ENCODE measurements around the gene PABPN1. TPM values are rescaled to one million over a fixed set of nuclear protein-coding genes. Genes with fewer than 3 reads are reported as not detected.

Gene PABPN1
- total and polyA plus RNA-seq, 9 of the 15 experiments (the other 6 are each of a cell fraction or from before 2014, with no cell fraction given): 32.6 to 388 (median 178) TPM

GRCh38 chr14:23294734-23295561, 26.3 kb upstream of the PABPN1 start (continued):
- TF ChIP-seq, protein P1, sequence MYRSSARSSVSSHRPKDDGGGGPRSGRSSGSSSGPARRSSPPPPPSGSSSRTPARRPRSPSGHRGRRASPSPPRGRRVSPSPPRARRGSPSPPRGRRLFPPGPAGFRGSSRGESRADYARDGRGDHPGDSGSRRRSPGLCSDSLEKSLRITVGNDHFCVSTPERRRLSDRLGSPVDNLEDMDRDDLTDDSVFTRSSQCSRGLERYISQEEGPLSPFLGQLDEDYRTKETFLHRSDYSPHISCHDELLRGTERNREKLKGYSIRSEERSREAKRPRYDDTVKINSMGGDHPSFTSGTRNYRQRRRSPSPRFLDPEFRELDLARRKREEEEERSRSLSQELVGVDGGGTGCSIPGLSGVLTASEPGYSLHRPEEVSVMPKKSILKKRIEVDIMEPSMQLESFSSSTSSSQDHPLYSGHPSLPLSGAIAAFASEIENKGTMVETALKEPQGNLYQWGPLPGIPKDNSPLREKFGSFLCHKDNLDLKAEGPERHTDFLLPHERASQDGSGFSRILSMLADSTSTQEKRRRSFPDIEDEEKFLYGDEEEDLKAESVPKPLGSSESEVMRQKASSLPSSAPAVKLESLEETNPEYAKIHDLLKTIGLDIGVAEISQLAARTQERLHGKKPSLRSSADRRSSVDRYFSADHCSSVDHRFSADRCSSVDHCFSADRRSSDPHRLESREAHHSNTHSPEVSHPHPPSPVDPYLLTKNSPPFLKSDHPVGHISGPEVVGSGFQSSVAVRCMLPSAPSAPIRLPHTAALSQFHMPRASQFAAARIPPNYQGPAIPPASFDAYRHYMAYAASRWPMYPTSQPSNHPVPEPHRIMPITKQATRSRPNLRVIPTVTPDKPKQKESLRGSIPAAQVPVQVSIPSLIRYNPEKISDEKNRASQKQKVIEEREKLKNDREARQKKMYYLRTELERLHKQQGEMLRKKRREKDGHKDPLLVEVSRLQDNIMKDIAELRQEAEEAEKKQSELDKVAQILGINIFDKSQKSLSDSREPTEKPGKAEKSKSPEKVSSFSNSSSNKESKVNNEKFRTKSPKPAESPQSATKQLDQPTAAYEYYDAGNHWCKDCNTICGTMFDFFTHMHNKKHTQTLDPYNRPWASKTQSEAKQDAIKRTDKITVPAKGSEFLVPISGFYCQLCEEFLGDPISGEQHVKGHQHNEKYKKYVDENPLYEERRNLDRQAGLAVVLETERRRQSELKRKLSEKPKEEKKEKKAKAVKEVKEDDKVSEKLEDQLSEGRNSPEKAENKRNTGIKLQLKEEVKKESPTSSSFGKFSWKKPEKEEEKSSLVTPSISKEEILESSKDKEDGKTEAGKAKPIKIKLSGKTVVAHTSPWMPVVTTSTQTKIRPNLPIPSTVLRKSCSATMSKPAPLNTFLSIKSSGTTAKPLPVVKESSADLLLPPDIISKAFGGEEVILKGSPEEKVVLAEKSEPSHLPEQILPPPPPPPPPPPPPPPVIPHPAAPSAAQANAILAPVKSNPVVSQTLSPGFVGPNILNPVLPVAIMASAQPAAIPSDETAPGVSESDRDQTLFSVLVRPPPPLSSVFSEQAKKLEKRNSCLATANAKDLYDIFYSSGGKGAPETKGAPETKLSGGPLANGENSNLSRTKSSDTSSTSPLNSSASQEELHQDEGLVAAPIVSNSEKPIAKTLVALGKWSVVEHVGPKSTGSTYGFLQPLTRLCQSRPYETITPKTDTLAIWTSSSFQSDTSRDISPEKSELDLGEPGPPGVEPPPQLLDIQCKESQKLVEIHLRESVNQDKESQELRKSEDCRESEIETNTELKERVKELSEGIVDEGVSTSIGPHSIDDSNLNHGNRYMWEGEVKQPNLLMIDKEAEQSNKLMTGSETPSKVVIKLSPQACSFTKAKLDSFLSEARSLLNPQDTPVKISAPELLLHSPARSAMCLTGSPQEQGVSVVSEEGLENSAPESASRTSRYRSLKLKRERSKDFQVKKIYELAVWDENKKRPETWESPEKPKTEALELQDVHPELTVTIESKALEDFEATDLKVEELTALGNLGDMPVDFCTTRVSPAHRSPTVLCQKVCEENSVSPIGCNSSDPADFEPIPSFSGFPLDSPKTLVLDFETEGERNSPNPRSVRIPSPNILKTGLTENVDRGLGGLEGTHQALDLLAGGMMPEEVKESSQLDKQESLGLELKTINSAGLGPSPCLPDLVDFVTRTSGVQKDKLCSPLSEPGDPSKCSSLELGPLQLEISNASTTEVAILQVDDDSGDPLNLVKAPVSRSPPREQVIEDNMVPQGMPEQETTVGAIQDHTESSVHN (IDR thresholded peaks at IDR 0.05; ENCODE audit: borderline replicate concordance in 1 of 2, low read depth in 1 of 2): 0 out of 4 replicates have a peak, but pooled peaks of 1 of the 2 experiments have one; percentile 15
- no peak for TF ChIP-seq ZNF395 (CRISPR knock-in tag; IDR thresholded peaks at IDR 0.05)
- TF ChIP-seq STAT5A (IDR thresholded peaks at IDR 0.05; ENCODE audit: borderline replicate concordance, low read length): peak; percentile 16; the same call in 1 of the 2 replicates
- TF ChIP-seq, protein P2, sequence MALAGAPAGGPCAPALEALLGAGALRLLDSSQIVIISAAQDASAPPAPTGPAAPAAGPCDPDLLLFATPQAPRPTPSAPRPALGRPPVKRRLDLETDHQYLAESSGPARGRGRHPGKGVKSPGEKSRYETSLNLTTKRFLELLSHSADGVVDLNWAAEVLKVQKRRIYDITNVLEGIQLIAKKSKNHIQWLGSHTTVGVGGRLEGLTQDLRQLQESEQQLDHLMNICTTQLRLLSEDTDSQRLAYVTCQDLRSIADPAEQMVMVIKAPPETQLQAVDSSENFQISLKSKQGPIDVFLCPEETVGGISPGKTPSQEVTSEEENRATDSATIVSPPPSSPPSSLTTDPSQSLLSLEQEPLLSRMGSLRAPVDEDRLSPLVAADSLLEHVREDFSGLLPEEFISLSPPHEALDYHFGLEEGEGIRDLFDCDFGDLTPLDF (CRISPR knock-in tag; IDR thresholded peaks at IDR 0.05): no peak
- TF ChIP-seq RAD21 (CRISPR knock-in tag; conservative IDR thresholded peaks at IDR 0.05 in 1 of 2, IDR thresholded peaks at IDR 0.05 in 1 of 2): peak in 1 of 2 experiments; percentile 48; a peak in 3 of 4 replicates
- TF ChIP-seq HMG20B (CRISPR knock-in tag; IDR thresholded peaks at IDR 0.05): no peak
- no peak for TF ChIP-seq ZNF311 (CRISPR knock-in tag; IDR thresholded peaks at IDR 0.05)
- peak; percentile 38; the same call in 1 of the 2 replicates for TF ChIP-seq ETV5 (CRISPR knock-in tag; IDR thresholded peaks at IDR 0.05; ENCODE audit: low read depth)
- no peak for TF ChIP-seq L3MBTL2 (IDR thresholded peaks at IDR 0.05)
- TF ChIP-seq HDAC8 (tag; IDR thresholded peaks at IDR 0.05): no peak
- no peak for TF ChIP-seq TCFL5 (CRISPR knock-in tag; conservative IDR thresholded peaks at IDR 0.05)
- TF ChIP-seq ZSCAN29 (IDR thresholded peaks at IDR 0.05): no peak
- TF ChIP-seq ZKSCAN1 (IDR thresholded peaks at IDR 0.05; ENCODE audit: low read depth, low read length): no peak
- peak; percentile 44; the same call in 1 of the 2 replicates for TF ChIP-seq SUPT5H (IDR thresholded peaks at IDR 0.05)
- no peak for TF ChIP-seq CAMTA2 (CRISPR knock-in tag; conservative IDR thresholded peaks at IDR 0.05)
- no peak for TF ChIP-seq NONO (IDR thresholded peaks at IDR 0.05; ENCODE audit: low read depth in 2 of 2, low read length in 1 of 2)

Data from K562 (cell line).